Karpas-422 (cell line): ENCODE results near the gene CHST7. TPM values are rescaled to one million over a fixed set of nuclear protein-coding genes. Genes with fewer than 3 reads are reported as not detected.

Source experiments
- DNase-seq: peaks from one replicate; pipeline ENCODE4 v3.0.0-alpha.2; 2015
- H2AFZ ChIP-seq: fragments of 200-600 bp; sonication (generic); 2 replicates; pipeline ENCODE4 v1.6.1; 2014; ENCODE audit warnings: antibody characterized with exemption, low read length, mixed read lengths
- H3K27ac ChIP-seq: fragments of 200-600 bp; sonication (generic); 2 replicates; pipeline ENCODE4 v1.5.1; 2014; ENCODE audit warnings: mild to moderate bottlenecking, low read length, moderate library complexity
- H3K27me3 ChIP-seq: fragments of 200-600 bp; sonication (generic); 2 replicates; pipeline ENCODE4 v1.6.1; 2014; ENCODE audit warnings: low read length, mixed read lengths
- H3K36me3 ChIP-seq: fragments of 200-600 bp; sonication (generic); 2 replicates; pipeline ENCODE4 v1.6.1; 2014; ENCODE audit warnings: low read length, mixed read lengths; ENCODE audit not compliant: insufficient read depth
- H3K4me1 ChIP-seq: fragments of 200-600 bp; sonication (generic); 2 replicates; pipeline ENCODE4 v1.6.1; 2014; ENCODE audit warnings: mild to moderate bottlenecking, low read length, mixed read lengths
- H3K4me2 ChIP-seq: fragments of 200-600 bp; sonication (generic); 2 replicates; pipeline ENCODE4 v1.6.1; 2014; ENCODE audit warnings: low read length, low read depth, mild to moderate bottlenecking; ENCODE audit not compliant: poor library complexity, severe bottlenecking
- H3K4me3 ChIP-seq: fragments of 200-600 bp; sonication (generic); 2 replicates; pipeline ENCODE4 v1.5.1; 2014; ENCODE audit warnings: mild to moderate bottlenecking, antibody characterized with exemption, low read length, mixed read lengths
- H3K79me2 ChIP-seq: fragments of 200-600 bp; sonication (generic); 2 replicates; pipeline ENCODE4 v1.6.1; 2014; ENCODE audit warnings: mild to moderate bottlenecking, low read length, mixed read lengths
- H3K9ac ChIP-seq: fragments of 200-600 bp; sonication (generic); 2 replicates; pipeline ENCODE4 v1.6.0; 2014; ENCODE audit warnings: low read length
- H3K9me2 ChIP-seq: fragments of 200-600 bp; sonication (generic), shearing (Covaris generic); replicated peaks from 2 replicates; pipeline ENCODE4 v1.6.0; 2014; ENCODE audit warnings: mild to moderate bottlenecking, low read length, moderate library complexity; ENCODE audit not compliant: insufficient read depth
- H3K9me3 ChIP-seq: fragments of 300-700, 200-600 bp; sonication (generic); 2 replicates; pipeline ENCODE4 v1.6.1; 2014; ENCODE audit warnings: low read length, mixed read lengths
- H4K20me1 ChIP-seq: fragments of 200-600 bp; sonication (generic); 2 replicates; pipeline ENCODE4 v1.6.1; 2014; ENCODE audit warnings: mild to moderate bottlenecking, antibody characterized with exemption, low read length, low read depth; ENCODE audit not compliant: insufficient read depth
- total RNA-seq: library from RNA; depleted of rRNA; stranded (reverse); fragments of >200 nt; shearing (Covaris generic); gene quantifications from 2 replicates; pipeline ENCODE4 v1.2.3, GENCODE V29; 2014; ENCODE audit warnings: low replicate concordance

Gene CHST7
- total RNA-seq, 1 experiment from 2014 or later, result 1.6 TPM

- no peaks in the 10 kb centered on the region for H3K27me3 ChIP-seq
- no peak for DNase-seq
- no peak overlapping the region for H2AFZ ChIP-seq
- H3K27ac ChIP-seq, result no peak overlapping the region
- H3K79me2 ChIP-seq, result no peaks in the 10 kb centered on the region
- no peaks in the 10 kb centered on the region for H3K4me1 ChIP-seq
- H3K9ac ChIP-seq, result no peak overlapping the region
- no peaks in the 10 kb centered on the region for H4K20me1 ChIP-seq
- no peaks in the 10 kb centered on the region for H3K9me3 ChIP-seq
- H3K36me3 ChIP-seq, result no peaks in the 10 kb centered on the region
- no peak overlapping the region for H3K4me3 ChIP-seq
- H3K4me2 ChIP-seq, result no peak overlapping the region
- no peaks in the 10 kb centered on the region for H3K9me2 ChIP-seq
These were observed 50.7 kb downstream of the CHST7 start for GRCh38 chrX:46624090-46624786.

- Histone ChIP-seq H3K4me3 (no peak overlapping the region), H4K20me1 (no peaks in the 10 kb centered on the region), H3K36me3 (no peaks in the 10 kb centered on the region), H3K27ac (no peak overlapping the region), H3K79me2 (no peaks in the 10 kb centered on the region), H3K9me3 (no peaks in the 10 kb centered on the region), H3K9me2 (no peaks in the 10 kb centered on the region), H3K4me1 (no peaks in the 10 kb centered on the region), H3K4me2 (no peak overlapping the region), H2AFZ (no peak overlapping the region), H3K27me3 (no peaks in the 10 kb centered on the region), H3K9ac (no peak overlapping the region)
- DNase-seq, result no peak
These were observed 53.0 kb downstream of the CHST7 start for GRCh38 chrX:46626566-46626965.

- H3K4me2 ChIP-seq, result no peak overlapping the region
- H3K27ac ChIP-seq, result no peak overlapping the region
- H3K79me2 ChIP-seq, result no peaks in the 10 kb centered on the region
- H3K9me3 ChIP-seq, result no peaks in the 10 kb centered on the region
- H3K4me1 ChIP-seq, result no peaks in the 10 kb centered on the region
- H2AFZ ChIP-seq, result no peak overlapping the region
- H3K27me3 ChIP-seq, result no peaks in the 10 kb centered on the region
- no peak for DNase-seq
- H3K9me2 ChIP-seq, result no peaks in the 10 kb centered on the region
- H3K9ac ChIP-seq, result no peak overlapping the region
- no peak overlapping the region for H3K4me3 ChIP-seq
- H4K20me1 ChIP-seq, result no peaks in the 10 kb centered on the region
- no peaks in the 10 kb centered on the region for H3K36me3 ChIP-seq
These were observed 53.5 kb downstream of the CHST7 start for GRCh38 chrX:46627062-46627461.

GRCh38 chrX:46627711-46628419, 54.3 kb downstream of the CHST7 start:
- Histone ChIP-seq H3K4me2 (no peak overlapping the region), H2AFZ (no peak overlapping the region), H3K9me3 (no peaks in the 10 kb centered on the region), H3K4me3 (no peak overlapping the region), H3K27me3 (no peaks in the 10 kb centered on the region), H3K9ac (no peak overlapping the region), H3K27ac (no peak overlapping the region), H3K36me3 (no peaks in the 10 kb centered on the region), H4K20me1 (no peaks in the 10 kb centered on the region), H3K79me2 (no peaks in the 10 kb centered on the region), H3K9me2 (no peaks in the 10 kb centered on the region), H3K4me1 (no peaks in the 10 kb centered on the region)
- DNase-seq, result no peak

GRCh38 chrX:46628460-46629371, 55.2 kb downstream of the CHST7 start:
- no peak overlapping the region for H3K4me2 ChIP-seq
- no peaks in the 10 kb centered on the region for H3K9me2 ChIP-seq
- H3K9me3 ChIP-seq, result no peaks in the 10 kb centered on the region
- no peak overlapping the region for H3K27ac ChIP-seq
- no peaks in the 10 kb centered on the region for H4K20me1 ChIP-seq
- H3K4me1 ChIP-seq, result no peaks in the 10 kb centered on the region
- no peak overlapping the region for H2AFZ ChIP-seq
- DNase-seq, result no peak
- H3K4me3 ChIP-seq, result no peak overlapping the region
- H3K27me3 ChIP-seq, result no peaks in the 10 kb centered on the region
- H3K36me3 ChIP-seq, result no peaks in the 10 kb centered on the region
- no peak overlapping the region for H3K9ac ChIP-seq
- H3K79me2 ChIP-seq, result no peaks in the 10 kb centered on the region

GRCh38 chrX:46630141-46630540, 56.6 kb downstream of the CHST7 start:
- Histone ChIP-seq H3K36me3 (no peaks in the 10 kb centered on the region), H3K4me2 (no peak overlapping the region), H2AFZ (no peak overlapping the region), H3K27ac (no peak overlapping the region), H3K27me3 (no peaks in the 10 kb centered on the region), H3K4me3 (no peak overlapping the region), H3K9ac (no peak overlapping the region), H3K4me1 (no peaks in the 10 kb centered on the region), H3K79me2 (no peaks in the 10 kb centered on the region), H3K9me2 (no peaks in the 10 kb centered on the region), H3K9me3 (no peaks in the 10 kb centered on the region), H4K20me1 (no peaks in the 10 kb centered on the region)
- no peak for DNase-seq

- no peaks in the 10 kb centered on the region for H3K79me2 ChIP-seq
- no peaks in the 10 kb centered on the region for H3K36me3 ChIP-seq
- H3K9ac ChIP-seq, result no peak overlapping the region
- no peak overlapping the region for H3K27ac ChIP-seq
- H3K4me3 ChIP-seq, result no peak overlapping the region
- no peak overlapping the region for H3K4me2 ChIP-seq
- no peak for DNase-seq
- no peak overlapping the region for H2AFZ ChIP-seq
- no peaks in the 10 kb centered on the region for H4K20me1 ChIP-seq
- no peaks in the 10 kb centered on the region for H3K4me1 ChIP-seq
- H3K27me3 ChIP-seq, result no peaks in the 10 kb centered on the region
- H3K9me3 ChIP-seq, result no peaks in the 10 kb centered on the region
- H3K9me2 ChIP-seq, result no peaks in the 10 kb centered on the region
These were observed 61.0 kb downstream of the CHST7 start for GRCh38 chrX:46634577-46634976.

GRCh38 chrX:46635186-46635585, 61.6 kb downstream of the CHST7 start:
- no peak overlapping the region for H2AFZ ChIP-seq
- no peaks in the 10 kb centered on the region for H3K36me3 ChIP-seq

More at GRCh38 chrX:46635186-46635585, 61.6 kb downstream of the CHST7 start:
- Histone ChIP-seq H3K9me2 (no peaks in the 10 kb centered on the region), H3K27ac (no peak overlapping the region), H3K4me1 (no peaks in the 10 kb centered on the region), H3K79me2 (no peaks in the 10 kb centered on the region), H4K20me1 (no peaks in the 10 kb centered on the region), H3K9me3 (no peaks in the 10 kb centered on the region), H3K4me3 (no peak overlapping the region), H3K4me2 (no peak overlapping the region), H3K27me3 (no peaks in the 10 kb centered on the region), H3K9ac (no peak overlapping the region)
- no peak for DNase-seq
